H1 (cell line): Measurements from ENCODE around the gene PCDHB14. TPM values are rescaled to one million over a fixed set of nuclear protein-coding genes. Genes with fewer than 3 reads are reported as not detected.

ENCODE experiments used
- polyA plus RNA-seq, 7 experiments: library from polyadenylated mRNA; depleted of rRNA in 3 of 7; stranded (reverse) in 5 of 7; unstranded in 2 of 7; fragments of >200 nt in 5 of 7; fragments of 200-250 nt in 2 of 7; gene quantifications; 1 replicate in 5 of 7; 2 replicates in 1 of 7; 4 replicates in 1 of 7; pipeline versions ENCODE4 v1.2.1 to v1.2.3, GENCODE V29; 2011 to 2013; ENCODE audit warnings: missing spikeins in 2 of 7, mixed read lengths in 2 of 7
- total RNA-seq: library from RNA; stranded (reverse); fragmentation: NEBNext Ultra II Directional; extraction: Animal tissue kit (Norgen Biotek cat#: 25700); gene quantifications from 2 replicates; pipeline ENCODE4 v1.2.1, GENCODE V29; 2021

Gene PCDHB14
- total and polyA plus RNA-seq, 2 of the 8 experiments (the other 6 are each of a cell fraction or from before 2014, with no cell fraction given): 2.7 TPM

Other genes with a start within 250 kb of the PCDHB14 start
Only the 30 nearest of the 36 such genes appear.
- 0.04 and 0.08 TPM in 2 replicates for gene PCDHB1, start 172.0 kb upstream of the PCDHB14 start, total RNA-seq
- gene PCDHB1, start 172.0 kb upstream of the PCDHB14 start, polyA plus RNA-seq (2011; rRNA removed): 0.03 and 0.05 TPM in 2 replicates
- gene PCDHB2, start 128.7 kb upstream of the PCDHB14 start, total RNA-seq: 25.6 and 28.8 TPM in 2 replicates
- gene PCDHB2, start 128.7 kb upstream of the PCDHB14 start, polyA plus RNA-seq (2011; rRNA removed): 29.2 and 38.0 TPM in 2 replicates
- gene PCDHB3, start 122.9 kb upstream of the PCDHB14 start, total RNA-seq: 3.4 and 4.0 TPM in 2 replicates
- gene PCDHB3, start 122.9 kb upstream of the PCDHB14 start, polyA plus RNA-seq (2011; rRNA removed): 1.6 and 1.8 TPM in 2 replicates
- 1.4 and 1.5 TPM in 2 replicates for gene PCDHB4, start 101.5 kb upstream of the PCDHB14 start, total RNA-seq
- 1.3 and 2.0 TPM in 2 replicates for gene PCDHB4, start 101.5 kb upstream of the PCDHB14 start, polyA plus RNA-seq (2011; rRNA removed)
- gene PCDHB5, start 88.1 kb upstream of the PCDHB14 start, total RNA-seq: 2.4 and 2.8 TPM in 2 replicates
- gene PCDHB5, start 88.1 kb upstream of the PCDHB14 start, polyA plus RNA-seq (2011; rRNA removed): 8.2 and 12.5 TPM in 2 replicates
- gene PCDHB6, start 73.3 kb upstream of the PCDHB14 start, total RNA-seq: 0.17 and 0.28 TPM in 2 replicates
- 0.29 and 0.39 TPM in 2 replicates for gene PCDHB6, start 73.3 kb upstream of the PCDHB14 start, polyA plus RNA-seq (2011; rRNA removed)
- 0.19 and 0.25 TPM in 2 replicates for gene PCDHB7, start 50.7 kb upstream of the PCDHB14 start, total RNA-seq
- gene PCDHB7, start 50.7 kb upstream of the PCDHB14 start, polyA plus RNA-seq (2011; rRNA removed): 0.17 and 0.24 TPM in 2 replicates
- gene PCDHB8, start 45.6 kb upstream of the PCDHB14 start, total RNA-seq: 0.92 and 1.1 TPM in 2 replicates
- 0.24 and 0.30 TPM in 2 replicates for gene PCDHB8, start 45.6 kb upstream of the PCDHB14 start, polyA plus RNA-seq (2011; rRNA removed)
- 5.2 and 5.9 TPM in 2 replicates for gene PCDHB16, start 41.0 kb upstream of the PCDHB14 start, total RNA-seq
- 1.7 and 2.2 TPM in 2 replicates for gene PCDHB16, start 41.0 kb upstream of the PCDHB14 start, polyA plus RNA-seq (2011; rRNA removed)
- 1.6 and 3.8 TPM in 2 replicates for gene PCDHB9, start 36.2 kb upstream of the PCDHB14 start, total RNA-seq
- gene PCDHB9, start 36.2 kb upstream of the PCDHB14 start, polyA plus RNA-seq (2011; rRNA removed): 0.68 and 0.88 TPM in 2 replicates
- 1.8 and 1.9 TPM in 2 replicates for gene PCDHB10, start 31.0 kb upstream of the PCDHB14 start, total RNA-seq
- 1.3 and 1.5 TPM in 2 replicates for gene PCDHB10, start 31.0 kb upstream of the PCDHB14 start, polyA plus RNA-seq (2011; rRNA removed)
- 0.86 and 1.4 TPM in 2 replicates for gene PCDHB11, start 23.7 kb upstream of the PCDHB14 start, total RNA-seq
- 0.50 and 0.63 TPM in 2 replicates for gene PCDHB11, start 23.7 kb upstream of the PCDHB14 start, polyA plus RNA-seq (2011; rRNA removed)
- 2.0 and 3.0 TPM in 2 replicates for gene PCDHB12, start 14.6 kb upstream of the PCDHB14 start, total RNA-seq
- gene PCDHB12, start 14.6 kb upstream of the PCDHB14 start, polyA plus RNA-seq (2011; rRNA removed): 1.1 and 1.9 TPM in 2 replicates
- 1.1 and 1.4 TPM in 2 replicates for gene PCDHB13, start 9.4 kb upstream of the PCDHB14 start, total RNA-seq
- 1.1 and 1.5 TPM in 2 replicates for gene PCDHB13, start 9.4 kb upstream of the PCDHB14 start, polyA plus RNA-seq (2011; rRNA removed)
- 3.9 and 4.0 TPM in 2 replicates for gene PCDHB15, start 22.1 kb downstream of the PCDHB14 start, total RNA-seq
- gene PCDHB15, start 22.1 kb downstream of the PCDHB14 start, polyA plus RNA-seq (2011; rRNA removed): 2.8 and 4.9 TPM in 2 replicates
- not detected in 2 replicates for gene SLC25A2, start 80.7 kb downstream of the PCDHB14 start, total RNA-seq
- gene SLC25A2, start 80.7 kb downstream of the PCDHB14 start, polyA plus RNA-seq (2011; rRNA removed): 0.05 TPM in 1 of 2 replicates, not detected in the other
- 99.4 and 101 TPM in 2 replicates for gene TAF7, start 97.4 kb downstream of the PCDHB14 start, total RNA-seq
- gene TAF7, start 97.4 kb downstream of the PCDHB14 start, polyA plus RNA-seq (2011; rRNA removed): 23.6 and 29.8 TPM in 2 replicates
- gene PCDHGA1, start 107.2 kb downstream of the PCDHB14 start, total RNA-seq: 0.84 and 0.89 TPM in 2 replicates
- gene PCDHGA1, start 107.2 kb downstream of the PCDHB14 start, polyA plus RNA-seq (2011; rRNA removed): 0.57 and 1.1 TPM in 2 replicates
- 0.31 and 0.32 TPM in 2 replicates for gene PCDHGA2, start 115.4 kb downstream of the PCDHB14 start, total RNA-seq
- gene PCDHGA2, start 115.4 kb downstream of the PCDHB14 start, polyA plus RNA-seq (2011; rRNA removed): 0.39 and 0.61 TPM in 2 replicates
- gene PCDHGA3, start 120.5 kb downstream of the PCDHB14 start, total RNA-seq: 0.25 and 0.39 TPM in 2 replicates
- 0.15 and 0.30 TPM in 2 replicates for gene PCDHGA3, start 120.5 kb downstream of the PCDHB14 start, polyA plus RNA-seq (2011; rRNA removed)
- gene PCDHGB1, start 126.8 kb downstream of the PCDHB14 start, total RNA-seq: 2.8 and 3.9 TPM in 2 replicates
- gene PCDHGB1, start 126.8 kb downstream of the PCDHB14 start, polyA plus RNA-seq (2011; rRNA removed): 1.3 and 2.0 TPM in 2 replicates
- gene PCDHGA4, start 131.7 kb downstream of the PCDHB14 start, total RNA-seq: 1.9 and 2.5 TPM in 2 replicates
- gene PCDHGA4, start 131.7 kb downstream of the PCDHB14 start, polyA plus RNA-seq (2011; rRNA removed): 1.4 and 1.7 TPM in 2 replicates
- 2.8 and 2.9 TPM in 2 replicates for gene PCDHGB2, start 136.7 kb downstream of the PCDHB14 start, total RNA-seq
- gene PCDHGB2, start 136.7 kb downstream of the PCDHB14 start, polyA plus RNA-seq (2011; rRNA removed): 1.9 TPM in 2 replicates
- 1.0 and 1.3 TPM in 2 replicates for gene PCDHGA5, start 140.8 kb downstream of the PCDHB14 start, total RNA-seq
- gene PCDHGA5, start 140.8 kb downstream of the PCDHB14 start, polyA plus RNA-seq (2011; rRNA removed): 1.1 TPM in 2 replicates
- 1.3 and 1.6 TPM in 2 replicates for gene PCDHGB3, start 146.9 kb downstream of the PCDHB14 start, total RNA-seq
- 1.9 and 2.0 TPM in 2 replicates for gene PCDHGB3, start 146.9 kb downstream of the PCDHB14 start, polyA plus RNA-seq (2011; rRNA removed)
- gene PCDHGA6, start 150.5 kb downstream of the PCDHB14 start, total RNA-seq: 1.3 and 1.4 TPM in 2 replicates
- gene PCDHGA6, start 150.5 kb downstream of the PCDHB14 start, polyA plus RNA-seq (2011; rRNA removed): 2.0 TPM in 2 replicates
- gene PCDHGA7, start 159.4 kb downstream of the PCDHB14 start, total RNA-seq: 0.73 and 1.1 TPM in 2 replicates
- 0.39 and 0.55 TPM in 2 replicates for gene PCDHGA7, start 159.4 kb downstream of the PCDHB14 start, polyA plus RNA-seq (2011; rRNA removed)
- 7.8 and 9.1 TPM in 2 replicates for gene PCDHGB4, start 164.4 kb downstream of the PCDHB14 start, total RNA-seq
- gene PCDHGB4, start 164.4 kb downstream of the PCDHB14 start, polyA plus RNA-seq (2011; rRNA removed): 8.0 and 9.7 TPM in 2 replicates
- 1.4 and 1.7 TPM in 2 replicates for gene PCDHGA8, start 169.3 kb downstream of the PCDHB14 start, total RNA-seq
- gene PCDHGA8, start 169.3 kb downstream of the PCDHB14 start, polyA plus RNA-seq (2011; rRNA removed): 0.79 and 1.2 TPM in 2 replicates
- 1.9 and 2.6 TPM in 2 replicates for gene PCDHGB5, start 174.6 kb downstream of the PCDHB14 start, total RNA-seq
- 1.1 and 1.7 TPM in 2 replicates for gene PCDHGB5, start 174.6 kb downstream of the PCDHB14 start, polyA plus RNA-seq (2011; rRNA removed)